Measurements from ENCODE around the gene DYNC1LI1.
"Not testable (repeated sequence)": the region's sequence is repeated elsewhere in the genome, so short reads cannot be mapped to it uniquely, and the experiment has no call there.

The DYNC1LI1 gene

DNA sequence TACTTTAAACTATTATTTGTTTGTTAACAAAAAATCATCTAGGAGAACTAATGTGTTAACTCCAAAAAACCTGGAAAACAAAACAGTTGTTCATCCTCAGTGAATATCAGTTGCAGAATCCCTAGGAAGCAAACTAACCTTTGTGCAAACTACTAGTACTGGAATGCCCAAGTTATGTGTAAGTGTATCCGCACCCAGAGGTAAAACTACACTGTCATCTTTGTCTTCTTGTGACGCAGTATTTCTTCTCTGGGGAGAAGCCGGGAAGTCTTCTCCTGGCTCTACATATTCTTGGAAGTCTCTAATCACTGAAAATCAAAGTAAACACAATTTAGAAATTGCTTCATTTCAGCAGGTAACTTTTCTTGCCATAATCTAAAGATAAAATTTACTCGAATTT, 29.8 kb downstream of the DYNC1LI1 start:
- DNase-seq (ENCODE audit: low read depth in 2 of 3, low spot score in 1 of 3): no peak

DNA sequence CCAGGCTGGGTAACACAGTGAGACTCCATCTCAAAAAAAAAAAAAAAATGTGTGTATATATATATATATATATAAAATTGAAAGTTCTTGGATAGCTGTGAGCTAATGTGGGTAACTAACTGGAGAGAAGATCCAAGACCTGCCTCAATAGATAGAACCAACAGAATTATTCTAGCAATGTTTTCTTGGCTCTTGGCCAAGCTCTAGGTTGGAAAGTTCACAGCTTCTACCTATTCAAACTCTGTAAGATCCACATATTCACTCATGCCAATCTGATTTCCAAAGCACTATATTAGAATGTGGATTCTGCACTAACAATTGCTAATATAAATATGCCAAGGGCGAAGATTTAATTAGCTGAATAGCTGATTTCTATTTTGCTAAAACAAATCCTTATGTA, 38.2 kb downstream of the DYNC1LI1 start:
- DNase-seq (ENCODE audit: low read depth in 2 of 3, low spot score in 1 of 3): no peak

DNA sequence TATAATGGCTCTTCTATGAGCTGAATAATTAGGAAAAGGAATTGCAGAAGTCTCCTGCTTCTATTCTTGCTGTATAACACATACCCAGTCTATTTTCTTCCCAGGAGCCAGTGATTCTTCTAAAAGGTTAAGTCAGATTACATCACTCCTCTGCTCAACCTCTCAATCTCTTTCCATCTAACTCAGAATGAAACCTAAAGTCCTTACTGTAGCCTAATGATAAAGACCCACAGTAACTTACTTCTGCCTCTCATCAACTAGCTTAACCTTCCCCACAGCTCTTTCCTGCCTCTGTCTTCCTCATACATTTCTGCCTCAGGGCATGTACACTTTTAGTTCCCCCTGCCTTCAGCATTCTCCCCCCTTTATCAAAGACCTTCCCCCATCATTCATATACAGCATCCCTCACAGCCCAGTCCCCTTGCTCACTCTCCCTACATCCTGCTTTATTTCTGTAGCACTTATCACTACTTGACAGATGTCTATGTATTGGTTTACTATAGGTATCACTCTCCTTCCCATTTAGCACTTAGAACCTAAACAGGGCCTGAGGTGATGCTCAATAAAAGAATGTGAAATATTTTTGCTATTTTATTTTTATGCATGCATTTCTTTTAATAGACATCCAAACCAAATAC, 39.5 kb downstream of the DYNC1LI1 start:
- no peak for DNase-seq (ENCODE audit: low read depth in 2 of 3, low spot score in 1 of 3)

DNA sequence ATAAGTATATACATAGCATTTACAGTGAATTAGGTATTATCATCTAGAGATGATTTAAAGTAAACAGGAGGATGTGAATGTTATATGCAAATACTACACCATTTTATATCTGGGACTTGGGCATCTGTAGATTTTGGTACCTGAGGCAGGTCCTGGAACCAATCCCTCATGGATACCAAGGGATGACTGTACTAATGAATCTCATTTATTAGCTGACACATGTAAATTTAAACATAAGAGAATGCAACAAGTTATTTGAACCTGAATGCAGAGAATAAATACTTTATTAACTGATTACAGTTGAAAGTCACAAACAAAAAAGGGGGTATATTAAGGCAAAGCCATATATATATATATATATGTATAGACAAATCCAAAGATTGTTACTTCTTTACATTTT, 44.9 kb downstream of the DYNC1LI1 start:
- no peak for DNase-seq (ENCODE audit: low read depth in 2 of 3, low spot score in 1 of 3)

DNA sequence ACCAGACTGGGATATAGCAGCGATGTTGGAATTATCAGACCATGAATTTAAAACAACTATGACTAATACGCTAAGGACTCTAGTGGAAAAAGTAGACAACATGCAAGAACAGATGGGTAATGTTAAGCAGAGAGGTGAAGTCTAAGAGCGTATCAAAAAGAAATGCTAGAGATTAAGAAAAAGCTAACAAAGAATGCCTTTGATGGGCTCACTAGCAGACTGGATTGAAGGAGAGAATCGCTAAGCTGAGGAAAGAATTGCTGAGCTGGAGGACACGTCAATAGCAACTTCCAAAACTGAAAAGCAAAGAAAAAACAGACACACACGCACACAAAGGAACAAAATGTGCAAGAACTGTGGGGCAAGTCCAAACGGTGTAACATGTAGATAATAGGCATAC, 48.0 kb downstream of the DYNC1LI1 start:
- no peak for DNase-seq (ENCODE audit: low read depth in 2 of 3, low spot score in 1 of 3)

DNA sequence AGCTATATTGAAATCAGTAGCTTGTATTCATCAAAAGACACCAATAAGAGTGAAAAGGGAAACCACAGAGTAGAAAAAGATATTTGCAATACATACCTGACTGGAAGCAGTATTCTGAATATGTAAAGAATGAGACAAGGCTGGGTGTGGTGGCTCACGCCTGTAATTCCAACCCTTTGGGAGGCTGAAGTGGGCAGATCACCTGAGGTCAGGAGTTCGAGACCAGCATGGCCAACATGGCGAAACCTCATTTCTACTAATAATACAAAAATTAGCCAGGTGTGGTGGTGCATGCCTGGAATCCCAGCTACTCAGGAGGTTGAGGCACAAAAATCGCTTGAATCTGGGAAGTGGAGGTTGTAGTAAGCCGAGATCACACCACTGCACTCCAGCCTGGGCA, 51.7 kb downstream of the DYNC1LI1 start:
- not testable (repeated sequence) for DNase-seq (ENCODE audit: low read depth in 2 of 3, low spot score in 1 of 3)

DNA sequence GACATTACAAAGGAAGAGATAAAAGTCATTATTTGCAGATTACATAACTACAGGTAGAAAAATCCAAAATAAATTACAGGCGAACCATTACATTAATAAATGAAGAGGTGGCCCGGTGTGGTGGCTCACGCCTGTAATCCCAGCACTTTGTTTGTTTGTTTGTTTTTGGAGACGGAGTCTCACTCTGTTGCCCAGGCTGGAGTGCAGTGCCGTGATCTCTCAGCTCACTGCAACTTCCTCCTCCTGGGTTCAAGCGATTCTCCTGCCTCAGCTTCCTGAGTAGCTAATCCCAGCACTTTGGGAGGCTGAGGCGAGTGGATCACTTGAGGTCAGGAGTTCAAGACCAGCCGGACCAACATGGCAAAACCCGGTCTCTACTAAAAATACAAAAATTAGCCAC, 53.9 kb downstream of the DYNC1LI1 start:
- DNase-seq (ENCODE audit: low read depth in 2 of 3, low spot score in 1 of 3): not testable (repeated sequence)

DNA sequence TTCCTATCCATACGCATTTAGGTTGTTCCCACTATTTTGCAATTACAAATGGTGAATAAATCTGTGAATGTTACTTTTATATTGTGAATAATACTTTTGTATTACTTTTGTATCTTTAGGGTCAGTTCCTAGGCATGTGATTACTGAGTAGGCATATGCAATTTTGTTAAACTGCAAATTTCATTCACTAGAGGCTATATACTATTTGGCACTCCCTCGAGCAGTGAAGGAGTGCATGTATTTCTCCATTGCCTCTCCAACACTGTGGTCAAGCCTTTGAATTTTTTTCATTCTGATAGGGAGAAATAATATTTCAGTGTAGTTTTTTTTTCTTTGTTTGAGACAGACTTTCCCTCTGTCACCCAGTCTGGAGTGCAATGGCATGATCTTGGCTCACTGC, 59.7 kb downstream of the DYNC1LI1 start:
- DNase-seq (ENCODE audit: low read depth in 2 of 3, low spot score in 1 of 3): no peak

DNA sequence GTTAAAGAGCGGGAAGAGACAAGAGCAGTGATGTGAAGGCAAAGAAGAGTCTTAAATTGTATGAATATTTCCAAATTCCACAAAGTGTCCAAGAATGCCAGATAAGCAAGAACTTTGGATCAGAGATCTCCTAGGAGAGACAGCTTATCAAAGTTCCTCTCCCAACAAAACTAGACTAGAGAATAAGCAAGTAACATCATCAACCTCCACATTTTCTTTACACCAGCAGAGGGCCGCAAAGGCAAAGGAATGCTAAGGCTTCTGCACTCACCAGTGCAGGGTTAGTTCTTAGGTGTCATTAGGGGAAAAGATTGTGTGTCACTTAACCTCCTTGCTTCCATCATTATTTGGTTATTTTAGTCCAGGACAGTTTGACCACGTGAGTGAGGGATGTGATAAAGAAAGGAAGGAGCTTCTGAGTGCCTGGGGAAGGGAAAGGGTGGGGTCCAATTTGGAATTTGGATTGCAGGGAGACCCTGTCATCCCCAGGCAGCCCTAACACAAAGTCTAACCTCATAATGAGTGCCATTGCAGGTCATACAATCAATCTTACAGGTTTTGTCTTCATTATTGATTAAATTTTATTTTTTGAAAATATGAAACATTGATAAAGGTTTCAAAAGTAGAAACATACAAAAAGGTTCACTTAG, 60.5 kb downstream of the DYNC1LI1 start:
- DNase-seq (ENCODE audit: low read depth in 2 of 3, low spot score in 1 of 3): peak; percentile 30 to 65 (median 35)

DNA sequence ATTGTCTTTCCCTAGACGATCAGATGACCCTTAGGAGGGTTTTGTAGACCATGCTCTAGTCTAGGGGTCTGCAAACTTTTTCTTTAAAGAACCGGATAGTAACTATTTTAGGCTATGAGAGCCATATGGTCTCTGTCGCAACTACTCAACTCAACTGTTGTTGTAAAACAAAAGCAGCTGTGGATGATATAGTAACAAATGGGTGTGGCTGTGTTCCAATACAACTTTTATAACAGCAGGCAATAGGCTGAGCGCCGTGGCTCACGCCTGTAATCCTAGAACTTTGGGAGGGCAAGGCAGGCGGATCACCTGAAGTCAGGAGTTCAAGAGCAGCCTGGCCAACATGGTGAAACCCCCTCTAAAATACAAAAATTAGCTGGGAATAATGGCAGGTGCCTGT, 61.9 kb downstream of the DYNC1LI1 start:
- DNase-seq (ENCODE audit: low read depth in 2 of 3, low spot score in 1 of 3): no peak

DNA sequence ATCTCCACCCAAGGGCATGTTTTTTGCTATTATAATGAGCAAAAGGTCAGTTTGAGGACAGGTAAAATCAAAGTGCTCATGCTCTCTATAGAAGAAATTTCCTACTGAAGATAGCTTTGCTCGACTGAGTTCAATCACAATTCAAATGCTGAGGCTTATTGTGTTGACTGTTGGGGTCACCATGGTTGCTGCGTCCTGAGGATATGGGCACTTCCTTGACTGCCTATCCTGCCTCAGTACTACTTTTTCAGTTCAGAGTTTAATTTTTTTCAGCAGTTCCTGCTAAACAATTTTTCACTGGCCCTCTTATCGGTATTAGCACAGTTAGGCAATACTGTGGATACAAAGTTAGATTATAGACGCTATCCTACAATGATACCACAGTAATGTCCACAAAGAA, 64.2 kb downstream of the DYNC1LI1 start:
- no peak for DNase-seq (ENCODE audit: low read depth in 2 of 3, low spot score in 1 of 3)

DNA sequence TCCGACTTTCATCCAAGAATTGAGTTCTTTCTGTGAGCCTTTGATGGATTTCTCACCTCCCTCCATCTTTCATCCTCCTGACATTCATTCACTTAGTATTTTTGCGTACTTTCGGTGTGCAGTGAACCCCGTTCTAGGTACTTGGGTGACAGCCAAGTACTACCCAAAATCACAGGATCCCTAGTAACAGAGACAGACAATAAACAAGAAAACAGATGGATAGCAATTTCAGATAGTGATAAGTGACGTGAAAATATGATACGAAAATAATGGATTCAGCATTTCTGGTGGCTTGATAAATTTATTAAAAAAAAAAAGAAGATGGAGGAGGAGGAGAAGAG, 67.7 kb downstream of the DYNC1LI1 start:
- DNase-seq (ENCODE audit: low read depth in 2 of 3, low spot score in 1 of 3): no peak

DNA sequence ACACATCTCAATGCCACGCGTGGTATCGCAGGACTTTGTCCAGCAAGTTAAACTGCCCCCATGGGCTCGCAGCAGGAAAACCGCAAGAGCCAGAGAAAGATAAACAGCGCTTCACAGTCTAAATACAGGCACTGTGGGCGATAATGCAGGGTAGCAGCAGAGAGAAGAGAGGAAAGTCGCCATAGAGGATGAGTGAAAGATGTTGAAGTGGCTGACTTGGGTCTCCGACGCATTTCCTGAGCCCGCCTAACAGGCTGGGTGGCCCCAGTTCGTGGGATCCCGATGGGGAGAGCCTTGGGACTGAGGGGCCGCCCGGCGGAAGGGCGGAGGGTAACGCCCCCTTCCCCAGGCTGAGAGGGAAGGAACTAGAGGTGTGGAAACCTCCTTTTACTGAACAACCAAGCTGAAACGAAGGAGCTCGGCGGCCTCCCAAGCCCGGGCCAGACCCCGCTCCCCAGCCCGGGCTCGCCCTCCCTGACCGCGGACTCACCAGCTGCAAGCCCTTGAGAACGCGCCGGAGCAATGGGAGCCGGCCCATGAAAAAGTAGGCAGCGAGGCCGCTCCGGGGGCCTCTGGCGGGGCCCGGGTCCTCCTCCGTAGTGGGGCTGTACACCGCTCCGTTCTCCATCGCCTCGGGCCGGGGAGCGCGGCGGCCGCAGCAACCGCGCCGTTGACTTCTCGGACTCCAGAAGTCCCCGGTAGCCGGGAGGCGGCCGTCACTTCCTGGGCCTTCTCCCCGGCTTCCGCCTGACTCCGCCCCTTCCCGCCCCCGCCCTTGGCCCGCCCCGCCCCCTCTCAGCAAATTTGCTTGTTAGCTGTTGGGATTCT, 68.3 kb downstream of the DYNC1LI1 start, which contains the start of gene CMTM6:
Gene CMTM6, minus strand, starts transcription at position 735 of the 828 bp plus-strand sequence. Its CDS starts 107 bp downstream, at position 628.
- peak; percentile 41 to 66 (median 62) for DNase-seq (ENCODE audit: low read depth in 2 of 3, low spot score in 1 of 3)

DNA sequence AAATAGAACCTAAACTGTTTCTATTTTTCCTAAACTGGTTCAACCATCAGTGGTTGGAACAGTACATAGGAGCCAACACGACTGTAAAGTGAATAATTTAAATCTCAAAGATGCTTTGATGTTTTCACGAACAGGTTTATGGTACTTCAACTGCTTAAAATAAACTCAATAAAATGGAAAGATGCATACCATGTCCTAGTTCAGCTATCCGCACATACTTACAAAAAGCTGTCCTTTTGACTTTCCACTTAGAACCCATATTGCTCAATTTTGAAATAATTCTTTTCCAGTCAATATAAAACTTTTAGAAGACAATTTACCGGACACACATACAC, 68.9 kb downstream of the DYNC1LI1 start:
- no peak for DNase-seq (ENCODE audit: low read depth in 2 of 3, low spot score in 1 of 3)

DNA sequence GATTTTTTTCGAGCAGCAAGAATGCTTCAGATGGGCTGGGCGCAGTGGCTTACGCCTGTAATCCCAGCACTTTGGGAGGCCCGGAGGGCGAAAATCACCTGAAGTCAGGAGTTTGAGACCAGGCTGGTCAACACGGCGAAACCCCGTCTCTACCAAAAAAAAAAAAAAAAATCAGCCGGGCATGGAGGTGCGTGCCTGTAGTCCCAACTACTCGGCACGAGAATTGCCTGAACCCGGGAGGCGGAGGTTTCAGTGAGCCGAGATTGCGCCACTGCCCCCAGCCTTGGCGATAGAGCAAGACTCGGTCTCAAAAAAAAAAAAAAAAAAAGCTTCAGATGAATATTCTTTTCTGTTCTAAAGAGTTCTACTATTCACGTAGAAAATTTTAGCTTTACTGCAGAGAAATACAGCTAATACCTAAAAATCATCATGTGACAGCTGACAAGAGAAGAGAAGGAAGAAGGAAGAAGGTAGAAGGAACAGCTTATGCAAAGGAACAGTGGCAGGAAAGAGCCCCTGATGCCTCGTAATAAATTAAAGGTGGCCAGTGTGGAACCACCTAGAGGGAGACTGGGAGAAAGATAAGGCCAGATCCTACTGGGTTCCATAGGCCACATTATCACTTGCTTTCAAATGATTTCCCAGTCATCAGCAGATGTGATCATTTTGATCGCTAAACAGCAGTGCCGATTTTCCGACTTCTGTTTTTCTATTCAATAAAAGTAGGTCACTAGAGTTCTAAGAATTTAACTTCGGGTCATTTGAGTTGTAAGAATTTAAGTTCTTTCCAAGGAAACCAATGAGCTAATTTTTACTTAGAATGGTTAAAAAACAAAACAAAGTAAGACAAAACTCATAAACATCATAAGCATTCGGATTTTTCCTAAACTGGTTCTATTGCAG, 69.5 kb downstream of the DYNC1LI1 start:
- no peak for DNase-seq (ENCODE audit: low read depth in 2 of 3, low spot score in 1 of 3)

DNA sequence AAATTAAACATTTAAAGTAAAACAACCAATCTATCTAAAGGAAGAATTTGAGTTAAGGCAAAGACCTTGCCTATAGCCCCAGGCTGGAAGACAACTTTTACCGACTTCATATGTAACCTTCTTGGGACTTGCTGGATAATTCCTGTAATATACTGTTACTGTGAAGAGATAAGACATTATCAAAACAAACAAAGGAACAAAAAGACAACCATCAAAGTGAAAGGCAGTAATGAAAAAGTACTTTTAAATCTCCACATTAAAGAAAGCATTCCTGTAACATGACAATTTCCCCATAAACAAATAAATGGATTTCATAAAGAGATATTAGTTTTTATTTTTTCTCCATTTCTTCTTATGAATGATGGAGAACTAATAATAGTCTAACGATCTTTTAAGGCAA, 70.4 kb downstream of the DYNC1LI1 start:
- no peak for DNase-seq (ENCODE audit: low read depth in 2 of 3, low spot score in 1 of 3)

DNA sequence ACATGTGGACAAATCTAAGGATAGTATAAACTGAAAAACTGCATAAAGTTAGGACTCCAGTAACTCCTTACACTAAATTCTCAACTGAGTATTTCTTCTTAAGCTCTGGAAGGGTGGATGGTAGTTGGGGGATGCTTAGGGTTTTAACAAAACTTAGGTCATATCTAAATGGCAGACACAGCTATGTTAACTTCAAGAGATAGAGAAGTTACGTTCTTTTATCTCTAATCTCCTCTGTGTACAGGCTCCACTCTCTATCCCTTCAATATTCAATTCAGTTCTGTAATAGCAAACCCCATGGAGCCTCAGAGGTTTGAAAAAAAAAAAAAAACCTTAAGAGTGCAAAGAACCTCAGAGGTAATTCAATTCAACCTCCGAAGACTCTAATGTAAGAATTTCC, 71.1 kb downstream of the DYNC1LI1 start:
- DNase-seq (ENCODE audit: low read depth in 2 of 3, low spot score in 1 of 3): no peak

DNA sequence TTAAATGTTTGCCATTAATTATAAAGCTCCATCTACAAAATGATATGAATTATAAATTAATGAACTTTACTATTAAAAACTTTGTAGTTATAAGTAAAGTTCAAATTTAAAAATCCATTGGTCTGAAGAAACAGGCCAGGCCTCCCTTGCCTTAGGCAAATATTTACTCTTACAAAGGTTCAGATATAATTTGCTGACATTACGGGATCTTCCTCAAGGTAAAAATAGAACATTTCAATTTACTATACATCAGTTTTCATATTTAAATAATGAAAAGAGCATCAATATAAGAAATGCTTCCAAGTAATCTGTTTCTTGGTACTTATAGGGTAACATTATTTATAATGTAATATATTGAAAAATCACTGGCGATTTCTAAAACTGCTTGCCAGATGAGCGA, 71.7 kb downstream of the DYNC1LI1 start:
- no peak for DNase-seq (ENCODE audit: low read depth in 2 of 3, low spot score in 1 of 3)

DNA sequence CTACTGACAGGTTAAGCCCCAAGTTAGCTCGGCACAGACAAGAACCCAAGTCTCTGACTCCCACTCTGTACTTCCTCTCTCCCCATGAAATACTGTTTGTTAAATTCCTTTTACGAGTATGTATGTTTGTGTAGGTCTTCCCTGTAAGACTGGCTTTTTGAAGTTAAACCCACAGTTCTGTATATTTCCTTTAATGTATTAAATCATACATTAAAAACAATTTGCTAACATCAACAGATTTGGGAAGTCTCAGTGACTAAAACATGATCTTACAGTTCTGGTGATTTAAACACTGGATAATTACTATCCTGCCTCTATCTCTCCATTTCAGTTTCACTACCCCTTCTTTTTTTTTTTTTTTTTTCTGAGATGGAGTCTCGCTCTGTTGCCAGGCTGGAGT, 72.4 kb downstream of the DYNC1LI1 start:
- DNase-seq (ENCODE audit: low read depth in 2 of 3, low spot score in 1 of 3): no peak

DNA sequence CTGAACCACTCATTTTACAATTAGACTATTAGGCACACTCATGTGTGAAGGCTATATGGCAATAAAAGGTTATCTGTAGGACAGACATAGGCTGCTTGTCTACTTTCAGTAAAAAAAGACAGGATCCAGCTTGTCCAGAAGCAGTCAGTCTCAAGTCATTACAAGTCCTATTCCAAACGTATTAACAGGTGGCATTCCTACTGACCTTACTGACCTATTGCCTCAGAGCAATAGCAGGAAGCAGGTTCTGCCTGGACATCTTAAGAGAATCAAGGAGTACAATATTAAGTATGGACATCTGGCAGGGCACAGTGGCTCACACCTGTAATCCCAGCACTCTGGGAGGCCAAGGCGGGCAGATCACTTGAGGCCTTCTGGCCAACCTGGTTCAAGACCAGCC, 75.0 kb downstream of the DYNC1LI1 start:
- no peak for DNase-seq (ENCODE audit: low read depth in 2 of 3, low spot score in 1 of 3)

DNA sequence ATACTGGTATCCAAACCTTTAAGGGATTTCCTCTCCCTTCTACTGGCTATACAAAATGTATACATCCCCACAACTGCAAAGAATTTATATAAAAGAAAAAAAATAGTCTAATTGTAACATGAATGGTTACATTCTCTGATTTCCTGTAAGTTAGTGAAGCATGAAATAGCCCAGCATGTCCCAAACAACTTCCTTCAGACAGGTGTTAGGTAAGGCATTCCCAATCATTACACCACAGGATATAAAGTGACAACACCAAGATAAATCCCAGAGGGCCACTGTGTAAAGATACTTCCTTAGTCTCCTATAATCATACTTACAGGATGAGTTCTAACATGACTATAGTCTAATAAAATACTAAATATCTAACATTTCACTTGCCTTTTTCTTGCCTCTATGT, 75.6 kb downstream of the DYNC1LI1 start:
- DNase-seq (ENCODE audit: low read depth in 2 of 3, low spot score in 1 of 3): no peak
